Fibroblast of skin of left quadriceps (primary cell): ENCODE data around the gene NADSYN1.

ENCODE experiments used
- DNase-seq, 2 experiments: peaks; one replicate each; pipeline ENCODE4 v3.0.0-alpha.2; 2013; ENCODE audit warnings: low read depth in 2 of 2

Gene NADSYN1

DNA sequence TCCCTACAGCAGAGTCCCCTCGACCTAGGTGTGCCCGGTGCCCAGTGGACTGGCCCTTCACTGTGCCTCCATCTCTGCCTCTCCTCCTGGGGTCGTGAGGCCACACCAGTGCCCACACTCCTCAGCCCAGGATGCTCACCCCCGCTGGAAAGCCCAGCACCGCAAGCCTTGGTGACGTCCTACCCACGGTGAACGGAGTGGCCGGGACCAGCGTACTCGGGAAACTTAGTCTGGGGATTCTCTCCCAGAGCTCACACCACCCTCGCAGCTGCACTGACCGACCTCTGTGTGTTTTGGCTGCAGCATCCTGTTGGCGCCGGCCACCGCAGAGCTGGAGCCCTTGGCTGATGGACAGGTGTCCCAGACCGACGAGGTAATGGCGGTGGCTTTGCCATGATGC lies 38.5 kb downstream of the NADSYN1 start:
- no peak for DNase-seq

DNA sequence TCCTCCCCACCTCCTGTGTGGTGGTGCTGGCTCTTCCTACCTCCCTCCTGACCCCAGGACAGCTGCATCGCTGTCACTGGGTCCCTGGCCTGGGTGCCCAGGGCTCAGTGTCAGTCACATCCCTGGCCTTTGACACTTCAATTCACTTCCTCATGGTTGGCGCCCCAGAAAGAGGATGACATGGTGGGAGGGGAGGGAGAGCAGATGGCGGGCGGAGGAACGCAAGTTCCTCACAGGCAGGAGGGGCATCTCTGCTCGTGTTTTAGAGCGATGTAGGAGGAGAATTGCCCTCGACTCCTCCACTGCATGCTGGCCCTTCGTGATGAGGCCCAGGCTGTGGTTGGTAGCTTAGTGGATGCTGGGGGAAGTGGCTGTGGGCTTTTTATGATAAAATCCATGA lies 38.9 kb downstream of the NADSYN1 start:
- DNase-seq: no peak

DNA sequence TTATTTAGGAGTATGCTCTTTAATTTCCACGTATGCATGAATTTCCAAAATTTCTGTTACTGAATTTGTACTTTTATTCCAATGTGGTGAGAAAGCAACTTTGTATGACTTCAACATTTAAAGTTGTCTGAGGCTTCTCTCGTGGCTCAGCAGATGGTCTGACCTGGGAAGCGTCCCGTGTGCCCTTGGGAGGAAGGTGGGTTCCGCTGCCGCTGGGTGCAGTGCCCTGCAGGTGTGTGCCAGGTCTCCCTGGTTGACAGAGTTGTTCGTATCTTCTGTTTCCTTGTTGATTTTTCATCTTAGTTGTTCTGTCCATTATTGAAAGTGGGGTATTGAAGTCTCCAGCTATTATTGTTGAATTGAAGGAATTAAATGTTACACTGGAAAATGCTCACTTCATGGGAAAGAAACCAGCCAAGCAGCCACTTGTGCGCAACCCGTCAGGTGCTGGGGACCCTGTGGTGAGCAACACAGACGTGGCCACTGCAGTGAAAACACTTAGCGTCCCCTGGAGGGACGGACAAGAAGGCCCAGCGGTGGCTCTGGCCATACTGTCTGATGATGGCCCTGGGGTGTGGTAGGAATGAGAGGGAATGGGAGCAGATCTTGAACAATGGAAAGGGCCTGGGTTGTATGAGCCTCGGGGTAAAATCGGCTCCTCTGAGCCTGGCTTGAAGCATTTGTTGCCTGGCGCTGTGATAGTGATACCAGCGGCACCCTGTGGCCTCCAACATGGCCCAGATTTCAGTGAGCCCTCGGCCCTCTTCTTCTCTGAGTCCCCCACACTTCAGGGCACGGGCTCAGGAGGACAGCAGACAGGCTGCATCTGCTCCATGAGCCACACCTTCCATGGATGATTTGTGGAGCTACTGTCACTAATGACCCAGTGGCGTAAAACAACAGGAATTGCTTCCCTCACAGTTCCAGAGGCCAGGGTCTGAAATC lies 42.6 kb downstream of the NADSYN1 start:
- DNase-seq: no peak

DNA sequence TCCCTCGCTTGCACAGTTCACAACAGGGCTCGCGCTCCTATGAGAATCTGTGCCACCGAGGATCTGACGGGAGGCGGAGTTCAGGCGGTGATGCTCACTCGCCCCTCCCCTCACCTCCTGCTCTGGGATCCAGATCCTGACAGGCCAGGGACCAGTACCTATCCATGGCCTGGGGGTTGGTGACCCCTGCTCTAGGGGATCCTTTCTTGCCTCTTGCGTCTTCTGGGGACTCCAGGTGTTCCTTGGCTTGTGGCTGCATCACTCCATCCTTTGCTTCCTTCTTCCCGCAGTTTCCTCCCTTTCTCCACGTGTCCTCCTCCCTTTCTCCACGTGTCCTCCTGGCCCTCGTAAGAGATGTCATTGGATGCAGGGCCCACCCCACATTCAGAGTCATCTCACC lies 43.4 kb downstream of the NADSYN1 start:
- no peak for DNase-seq

DNA sequence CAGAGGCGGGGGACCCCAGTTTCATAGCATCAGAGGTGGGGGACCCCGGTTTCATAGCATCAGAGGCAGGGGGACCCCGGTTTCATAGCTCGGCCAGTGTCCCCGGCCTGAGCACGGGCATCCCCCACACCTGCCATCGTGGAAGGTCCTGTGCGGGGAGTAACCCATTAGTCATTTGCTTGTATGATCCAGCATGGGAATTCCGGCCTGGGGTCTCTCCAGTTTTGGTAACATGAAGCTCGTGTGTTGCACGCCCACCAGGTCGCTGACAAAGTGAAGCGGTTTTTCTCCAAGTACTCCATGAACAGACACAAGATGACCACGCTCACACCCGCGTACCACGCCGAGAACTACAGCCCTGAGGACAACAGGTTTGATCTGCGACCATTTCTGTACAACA lies 45.1 kb downstream of the NADSYN1 start:
- DNase-seq: no peak

DNA sequence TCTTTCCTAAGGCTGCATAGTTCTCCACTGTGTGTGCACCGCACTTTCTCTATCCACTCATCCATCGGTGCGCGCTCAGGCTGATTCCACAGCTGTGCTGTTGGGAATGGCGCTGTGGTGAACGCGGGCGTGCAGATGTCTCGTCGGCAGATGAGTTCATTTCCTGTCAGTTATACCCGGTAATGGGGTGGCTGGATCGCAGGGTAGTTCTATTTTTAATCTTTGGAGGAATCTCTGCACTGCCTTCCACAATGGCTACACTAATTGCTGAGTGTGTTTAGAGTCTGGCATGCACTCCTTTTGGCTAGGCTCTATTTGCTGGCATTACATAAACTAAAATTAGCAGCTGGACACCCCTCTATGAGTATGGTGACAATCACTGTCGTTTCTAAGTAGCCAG lies 46.1 kb downstream of the NADSYN1 start:
- DNase-seq: peak in 1 of 2 experiments; percentile 10

DNA sequence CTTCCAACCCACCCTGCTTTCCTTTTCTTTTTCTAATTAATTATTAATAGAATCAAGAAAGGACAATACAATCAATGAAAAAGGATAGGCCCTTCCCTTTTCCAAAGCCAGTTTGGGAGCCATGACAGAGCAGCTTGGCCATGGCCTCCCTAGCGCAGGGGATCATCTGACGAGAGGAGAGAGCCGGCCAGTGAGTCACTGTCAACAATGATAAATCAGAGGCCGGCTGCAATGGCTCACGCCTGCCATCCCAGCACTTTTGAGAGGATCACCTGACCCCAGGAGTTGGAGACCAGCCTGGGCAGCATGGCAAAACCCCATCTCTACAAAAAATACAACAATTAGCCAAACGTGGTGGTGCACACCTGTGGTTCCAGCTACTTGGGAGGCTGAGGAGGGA lies 46.5 kb downstream of the NADSYN1 start:
- DNase-seq: no peak

DNA sequence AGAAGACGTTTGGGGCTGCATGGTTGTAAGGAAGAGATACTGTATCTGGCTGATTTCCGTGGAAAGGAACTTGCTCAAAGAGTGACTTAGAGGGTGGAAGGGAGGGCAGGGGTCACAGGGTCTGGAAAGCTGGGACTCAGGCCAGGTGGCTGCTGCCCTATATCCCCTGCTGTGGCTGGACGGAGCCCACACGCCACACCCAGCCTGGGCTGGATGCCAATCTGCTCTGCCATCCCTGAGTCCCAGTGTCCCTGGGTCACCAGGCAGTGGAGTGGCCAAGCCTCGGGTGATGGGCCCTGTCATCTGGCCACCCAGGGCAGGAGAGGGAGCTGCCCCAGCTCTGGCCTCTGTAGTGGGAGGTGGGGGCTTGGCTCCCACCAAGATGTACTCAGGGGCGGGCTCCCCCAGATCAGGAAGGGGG lies 47.6 kb downstream of the NADSYN1 start:
- DNase-seq: no peak

DNA sequence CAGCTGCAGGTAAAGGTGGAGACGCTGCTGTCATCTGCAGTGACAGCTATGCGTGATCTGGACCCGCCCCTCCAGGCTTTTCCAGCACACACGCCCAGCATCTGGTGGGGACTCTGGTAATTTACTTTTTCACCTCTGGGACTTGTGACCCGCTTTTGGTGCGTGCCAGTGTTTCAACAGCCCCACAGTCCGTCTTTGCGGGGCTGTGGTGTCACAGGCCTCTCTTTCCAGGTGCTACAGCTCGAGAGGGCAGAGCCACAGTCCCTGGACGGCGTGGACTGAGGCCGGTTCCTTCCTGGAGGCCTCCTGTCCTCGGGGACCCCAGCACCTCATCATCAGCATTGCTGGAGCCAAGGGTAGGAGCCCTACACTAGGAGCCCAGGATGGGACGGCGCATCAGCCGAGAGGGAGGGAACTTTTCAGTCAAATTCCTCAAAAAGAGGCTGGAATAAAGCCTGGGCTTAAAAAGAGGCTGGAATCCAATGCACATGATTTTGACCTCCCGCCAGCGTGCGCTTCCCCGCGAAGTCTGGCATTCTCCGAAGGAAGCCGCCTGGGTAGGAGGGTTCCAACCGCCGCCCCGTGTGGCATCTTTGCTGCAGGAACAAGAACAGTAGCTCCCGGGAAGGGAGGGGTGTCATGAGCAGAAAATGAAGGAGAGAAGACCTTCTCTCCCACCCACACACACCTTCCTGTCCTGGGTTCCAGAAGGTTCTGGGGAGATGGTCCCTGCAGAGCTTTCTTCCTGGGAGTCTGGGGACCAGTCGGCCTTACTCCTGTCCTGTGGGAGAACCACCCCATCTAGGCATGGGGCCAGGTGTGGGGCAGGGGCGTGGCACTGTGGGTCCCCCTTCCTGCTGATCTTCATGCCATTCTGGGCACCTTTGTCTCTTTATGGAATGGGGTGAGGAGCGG lies 48.3 kb downstream of the NADSYN1 start:
- DNase-seq: no peak

DNA sequence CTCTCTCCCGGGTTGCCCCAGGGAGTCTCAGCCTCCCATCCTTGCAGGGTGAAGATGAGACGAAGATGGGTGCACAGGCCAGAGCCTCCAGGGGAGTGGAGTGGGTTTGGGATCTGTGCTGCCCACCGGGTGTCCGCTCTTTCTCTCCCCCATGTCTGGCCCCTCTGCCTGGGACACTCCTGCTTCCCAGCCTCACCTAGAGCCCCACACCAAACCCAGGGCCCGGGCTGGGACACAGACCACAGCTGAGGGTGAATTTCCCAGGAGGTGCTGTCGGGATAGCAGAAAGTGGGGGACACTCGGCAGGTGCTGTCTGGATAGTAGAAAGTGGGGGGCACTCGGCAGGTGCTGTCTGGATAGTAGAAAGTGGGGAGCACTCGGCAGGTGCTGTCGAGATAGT lies 49.0 kb downstream of the NADSYN1 start:
- no peak for DNase-seq

DNA sequence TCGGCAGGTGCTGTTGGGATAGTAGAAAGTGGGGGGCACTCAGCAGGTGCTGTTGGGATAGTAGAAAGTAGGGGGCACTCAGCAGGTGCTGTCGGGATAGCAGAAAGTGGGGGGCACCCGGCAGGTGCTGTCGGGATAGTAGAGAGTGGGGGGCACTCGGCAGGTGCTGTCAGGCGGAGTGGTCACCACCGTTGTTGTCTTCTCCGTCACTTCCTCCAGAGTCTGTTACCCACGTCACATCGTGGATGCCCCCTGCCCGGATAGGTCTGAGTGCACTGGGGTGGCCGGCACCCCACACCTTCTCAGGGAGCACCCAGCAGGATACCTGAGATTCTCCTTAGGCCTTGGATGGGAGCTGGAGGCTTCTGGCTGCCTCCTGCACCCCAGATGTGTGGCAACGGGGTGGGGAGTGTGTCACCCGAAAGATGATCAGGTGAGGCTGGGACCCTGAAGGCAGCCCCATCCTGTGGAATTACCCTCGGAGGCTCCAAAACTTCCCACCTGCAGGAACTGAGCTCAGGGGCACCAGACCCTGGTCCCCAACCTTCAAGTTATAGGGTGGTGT lies 50.0 kb downstream of the NADSYN1 start:
- no peak for DNase-seq

DNA sequence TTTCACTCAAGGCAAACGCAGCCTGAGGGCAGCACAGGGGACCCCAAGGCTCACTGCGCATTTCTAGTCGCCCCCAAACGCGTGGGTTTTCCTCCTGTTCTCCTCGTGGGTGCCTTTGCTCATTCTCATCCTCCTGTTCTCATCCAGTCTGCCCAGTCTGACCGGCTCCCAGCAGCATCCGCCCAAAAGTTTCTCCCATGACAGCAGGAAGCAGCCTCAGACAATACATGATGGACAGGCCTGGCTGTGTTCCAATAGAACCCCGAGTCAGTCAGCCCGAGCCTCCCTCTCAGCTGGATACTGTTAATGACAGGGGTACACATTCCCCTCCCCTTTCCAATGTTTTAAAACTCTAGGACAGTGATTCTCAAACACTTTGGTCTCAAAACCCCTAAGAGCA lies 51.5 kb downstream of the NADSYN1 start:
- no peak for DNase-seq

DNA sequence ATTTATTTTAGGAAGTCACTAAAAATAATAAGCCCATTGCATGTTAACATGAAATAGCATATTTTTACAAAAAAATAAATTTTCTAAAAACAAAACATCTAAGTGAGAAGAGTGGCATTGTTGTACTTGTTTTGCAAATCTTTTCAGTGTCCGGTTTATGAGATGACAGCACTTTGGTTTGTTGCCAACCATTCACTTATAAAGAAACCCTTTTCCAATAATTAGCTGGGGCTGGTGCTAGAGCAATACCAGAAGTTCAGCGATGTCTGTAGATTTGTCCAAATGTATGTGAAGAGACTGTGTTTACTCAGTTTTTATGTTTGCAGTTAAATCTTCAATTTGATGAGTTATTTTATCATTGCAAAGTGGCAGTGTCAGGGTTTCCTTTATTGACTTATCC lies 52.0 kb downstream of the NADSYN1 start:
- no peak for DNase-seq

DNA sequence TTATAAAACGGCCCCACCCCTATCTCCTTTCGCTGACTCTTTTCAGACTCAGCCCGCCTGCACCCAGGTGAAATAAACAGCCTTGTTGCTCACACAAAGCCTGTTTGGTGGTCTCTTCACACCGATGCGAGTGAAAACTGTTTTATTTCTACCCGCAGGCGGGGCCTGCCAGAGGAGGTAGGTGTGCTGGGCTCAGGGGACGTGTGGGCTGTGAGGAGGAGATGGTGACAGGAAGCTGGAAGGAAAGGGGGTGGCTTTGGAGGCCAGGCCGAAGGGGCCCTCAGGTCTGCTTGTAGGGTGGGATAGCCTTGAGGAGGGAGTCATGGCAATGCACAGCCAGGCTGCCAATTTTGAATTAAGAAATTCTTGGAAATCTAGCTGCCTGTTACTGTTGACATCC lies 52.8 kb downstream of the NADSYN1 start:
- DNase-seq: no peak

DNA sequence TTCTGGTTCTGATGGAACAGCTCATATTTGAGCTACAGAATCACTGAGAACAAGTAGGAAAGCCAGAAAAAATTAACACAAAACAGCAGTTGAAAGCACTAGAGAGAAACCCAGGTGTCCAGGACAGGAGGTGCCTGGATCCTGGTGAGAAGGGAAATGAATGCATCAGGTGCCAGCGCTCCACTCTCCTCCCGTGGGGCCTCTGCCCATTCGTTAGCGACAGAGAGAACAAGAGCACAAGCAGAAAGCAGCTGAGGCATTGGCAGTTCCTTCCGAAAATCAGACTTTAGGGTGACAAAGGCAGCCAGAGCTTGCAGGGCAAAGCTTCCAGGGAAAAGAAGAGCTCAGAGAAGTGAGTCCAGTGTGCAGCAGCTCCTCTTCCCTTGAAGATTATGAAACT lies 54.1 kb downstream of the NADSYN1 start:
- DNase-seq: no peak

DNA sequence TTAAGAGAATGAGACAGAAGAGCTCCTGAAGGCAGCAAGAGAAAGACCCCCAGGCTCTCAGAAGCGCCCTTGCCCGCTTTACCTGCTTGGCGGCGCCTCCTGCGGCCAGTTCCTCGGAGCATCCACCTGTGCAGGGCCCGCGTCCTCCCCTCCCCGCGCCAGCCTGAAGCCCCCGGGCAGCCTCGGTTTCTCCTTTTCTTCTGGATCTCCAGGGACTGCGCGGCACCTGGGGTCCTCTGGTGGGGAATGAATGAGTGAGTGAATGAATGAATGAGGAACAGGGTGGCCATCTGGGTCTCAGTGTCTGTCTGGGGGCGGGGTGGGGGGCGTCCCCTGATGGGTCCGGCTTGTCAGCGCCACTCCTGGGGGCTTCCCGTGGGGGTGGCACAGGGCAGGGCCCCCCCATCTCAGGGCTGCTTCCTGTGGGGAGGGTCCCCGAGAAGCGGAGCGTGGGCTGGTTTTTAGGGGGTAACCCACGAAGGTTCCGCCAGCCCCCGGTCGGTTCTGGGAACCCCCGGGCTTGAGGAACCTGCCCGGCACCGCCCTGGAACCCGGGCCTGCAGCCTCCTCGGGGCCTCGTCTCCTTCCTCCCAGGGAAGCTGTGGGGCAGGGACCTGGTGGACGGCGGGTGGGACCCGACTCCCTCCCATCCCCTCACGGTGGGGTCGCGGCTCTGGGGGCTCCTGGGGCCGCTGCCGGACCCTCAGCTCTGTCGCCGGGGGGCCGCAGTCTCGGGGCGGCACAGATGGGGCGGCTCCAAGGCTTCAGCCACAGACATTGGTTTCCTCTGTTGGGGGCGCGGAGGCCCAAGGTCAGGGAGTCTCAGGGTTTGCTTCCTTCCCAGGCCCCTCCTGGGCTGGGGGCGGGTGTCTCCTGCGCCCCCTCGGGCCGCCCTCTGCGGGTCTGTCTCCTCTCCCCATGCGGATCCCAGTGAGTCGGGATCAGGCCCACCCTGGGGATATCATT lies 65.8 kb downstream of the NADSYN1 start:
- DNase-seq: no peak

DNA sequence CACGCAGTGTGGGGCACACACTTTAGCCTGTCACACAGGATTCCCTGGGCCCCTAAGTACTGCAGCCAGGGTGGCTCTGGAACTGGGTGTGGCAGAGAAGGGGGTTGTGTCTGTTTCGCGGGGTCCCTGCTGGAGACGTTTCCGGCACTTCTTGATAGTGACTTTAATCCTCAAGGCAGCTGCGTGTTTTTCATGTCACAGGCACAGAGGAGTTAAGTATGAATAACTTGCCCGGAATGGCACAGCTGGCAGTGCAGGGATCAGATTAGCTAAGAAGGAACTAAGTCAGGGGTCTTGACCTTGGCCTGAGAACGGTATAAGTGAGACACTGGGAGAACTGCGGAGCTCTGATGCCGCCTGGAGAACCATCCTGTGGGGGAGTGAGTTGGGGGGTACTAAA lies 66.5 kb downstream of the NADSYN1 start:
- DNase-seq: no peak

DNA sequence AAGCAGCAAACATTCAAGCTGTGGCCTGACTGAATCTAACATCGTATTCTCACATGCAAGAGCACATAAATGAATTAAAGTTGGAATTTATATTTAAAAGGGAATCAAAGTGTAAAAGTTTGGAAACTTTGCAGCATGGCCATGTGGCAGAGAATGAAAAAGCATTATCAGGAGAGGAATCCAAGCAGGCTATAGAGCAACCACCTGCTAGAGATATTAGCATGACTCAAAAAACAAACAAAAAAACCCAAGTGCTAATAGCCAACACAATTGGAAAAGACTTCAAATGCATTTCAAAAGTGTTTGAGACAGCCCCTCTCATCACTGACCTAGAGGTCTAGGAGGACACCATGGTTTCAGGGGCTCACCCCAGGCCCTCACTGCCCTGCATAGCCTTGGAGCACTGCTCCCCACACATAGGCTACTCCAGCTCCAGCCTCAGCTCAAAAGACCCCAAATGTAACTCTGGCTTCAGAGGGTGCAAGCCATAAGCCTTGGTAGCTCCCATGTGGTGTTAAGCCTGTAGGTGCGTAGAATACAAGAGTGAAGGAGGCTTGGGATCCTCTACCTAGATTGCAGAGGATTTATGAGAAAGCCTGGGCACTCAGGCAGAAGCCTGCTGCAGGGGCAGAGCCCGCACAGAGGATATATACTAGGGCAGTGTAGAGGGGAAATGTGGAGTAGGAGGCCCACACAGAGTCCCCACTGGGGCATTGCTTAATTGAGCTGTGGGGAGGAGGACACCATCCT lies 72.4 kb downstream of the NADSYN1 start:
- no peak for DNase-seq

DNA sequence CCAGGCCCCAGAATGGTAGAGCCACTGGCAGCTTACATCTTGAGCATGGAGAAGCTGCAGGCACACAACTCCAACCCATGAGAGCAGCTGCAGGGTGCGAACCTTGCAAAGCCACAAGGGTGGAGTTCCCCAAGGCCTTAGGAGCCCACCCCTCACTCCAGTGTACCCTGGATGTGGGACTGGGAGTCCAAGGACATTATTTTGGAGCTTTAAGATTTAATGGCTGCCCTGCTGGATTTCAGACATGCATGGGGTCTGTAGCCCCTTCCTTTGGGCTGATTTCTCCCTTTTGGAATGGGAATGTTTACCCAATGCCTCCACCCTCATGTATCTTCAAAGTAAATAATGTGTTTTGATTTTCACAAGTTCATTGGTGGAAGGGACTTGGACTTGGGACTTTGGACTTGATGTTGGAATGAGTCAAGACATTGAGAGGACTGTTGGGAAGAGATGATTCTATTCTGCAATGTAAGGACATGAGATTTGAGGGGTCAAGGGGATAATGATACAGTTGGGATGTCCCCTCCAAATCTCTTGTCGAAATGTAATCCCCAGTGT lies 73.0 kb downstream of the NADSYN1 start:
- no peak for DNase-seq
